ENCODE data around the gene LEF1.

GRCh38 chr4:108135549-108136209, 33.1 kb downstream of the LEF1 start:
- no peak for TF ChIP-seq CTCF (IDR thresholded peaks at IDR 0.05)
- TF ChIP-seq POLR2A (IDR thresholded peaks at IDR 0.05): no peak

Measured in heart left ventricle (tissue), 13 donors.